Erythroblast (primary cell): ENCODE results near the gene GP2.
"Not testable (repeated sequence)": the region's sequence is repeated elsewhere in the genome, so short reads cannot be mapped to it uniquely, and the experiment has no call there.

Experiments used
- GATA1 ChIP-seq: IDR thresholded peaks from 2 replicates; pipeline ENCODE4 v1.6.1; 2011; ENCODE audit warnings: low read depth, mild to moderate bottlenecking, control low read depth, low read length, moderate library complexity
- POLR2A ChIP-seq: IDR thresholded peaks from 2 replicates; pipeline ENCODE4 v1.6.1; 2011; ENCODE audit warnings: mild to moderate bottlenecking, low read length

DNA sequence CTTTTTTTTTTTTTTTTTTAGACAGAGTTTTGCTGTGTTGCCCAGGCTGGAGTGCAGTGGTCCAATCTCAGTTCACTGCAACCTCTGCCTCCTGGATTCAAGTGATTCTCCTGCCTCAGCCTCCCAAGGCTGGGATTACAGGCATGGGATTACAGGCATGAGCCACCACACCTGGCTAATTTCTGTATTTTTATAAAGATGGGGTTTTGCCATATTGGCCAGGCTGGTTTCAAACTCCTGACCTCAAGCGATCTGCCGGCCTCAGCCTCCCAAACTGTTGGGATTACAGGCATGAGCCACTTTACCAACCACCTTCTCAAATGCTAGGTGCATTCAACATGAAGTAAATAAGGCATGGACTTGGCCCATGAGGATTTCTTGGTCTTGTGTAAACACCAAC, 6.3 kb downstream of the GP2 start:
- TF ChIP-seq POLR2A, GATA1: not testable (repeated sequence)
